ENCODE measurements around the gene NFKBIZ. TPM values are rescaled to one million over a fixed set of nuclear protein-coding genes. Genes with fewer than 3 reads are reported as not detected.
"Not testable (repeated sequence)": the region's sequence is repeated elsewhere in the genome, so short reads cannot be mapped to it uniquely, and the experiment has no call there.

NFKBIZ gene
- total RNA-seq, 3 donors from 2014 or later: 52.2 to 694 (median 243) TPM

DNA sequence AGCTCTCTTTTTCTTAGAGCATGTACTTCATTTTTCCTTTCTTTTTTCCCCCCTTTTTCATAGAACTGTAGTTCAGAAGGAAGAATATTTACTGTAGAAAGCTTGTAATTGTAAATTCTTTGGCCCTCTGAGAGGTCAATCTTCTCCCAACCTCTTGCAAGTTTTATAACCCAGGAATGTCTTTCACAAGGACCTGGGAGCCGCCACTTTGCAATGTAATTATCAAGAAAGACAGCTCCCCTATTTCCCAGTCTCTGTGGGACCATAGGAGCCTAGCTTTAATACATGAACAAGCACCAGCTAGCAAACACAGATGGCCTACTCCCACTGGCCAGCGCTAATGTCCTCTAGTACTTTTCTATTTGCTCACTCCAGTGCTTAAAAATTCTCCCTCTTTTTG is 51.4 kb downstream of the NFKBIZ start:
- intact Hi-C loops (cut with DNase I; ENCODE audit: low total_unique reads): no loop called here
- no peak overlapping the region for H3K4me3 ChIP-seq
- no peaks in the 10 kb centered on the region for H3K4me1 ChIP-seq
- no peak for DNase-seq (ENCODE audit: low spot score in 2 of 2)
- no peaks in the 10 kb centered on the region for H3K36me3 ChIP-seq
- H3K27me3 ChIP-seq: no peaks in the 10 kb centered on the region
- no peak overlapping the region for H3K27ac ChIP-seq
- TF ChIP-seq, protein P1, sequence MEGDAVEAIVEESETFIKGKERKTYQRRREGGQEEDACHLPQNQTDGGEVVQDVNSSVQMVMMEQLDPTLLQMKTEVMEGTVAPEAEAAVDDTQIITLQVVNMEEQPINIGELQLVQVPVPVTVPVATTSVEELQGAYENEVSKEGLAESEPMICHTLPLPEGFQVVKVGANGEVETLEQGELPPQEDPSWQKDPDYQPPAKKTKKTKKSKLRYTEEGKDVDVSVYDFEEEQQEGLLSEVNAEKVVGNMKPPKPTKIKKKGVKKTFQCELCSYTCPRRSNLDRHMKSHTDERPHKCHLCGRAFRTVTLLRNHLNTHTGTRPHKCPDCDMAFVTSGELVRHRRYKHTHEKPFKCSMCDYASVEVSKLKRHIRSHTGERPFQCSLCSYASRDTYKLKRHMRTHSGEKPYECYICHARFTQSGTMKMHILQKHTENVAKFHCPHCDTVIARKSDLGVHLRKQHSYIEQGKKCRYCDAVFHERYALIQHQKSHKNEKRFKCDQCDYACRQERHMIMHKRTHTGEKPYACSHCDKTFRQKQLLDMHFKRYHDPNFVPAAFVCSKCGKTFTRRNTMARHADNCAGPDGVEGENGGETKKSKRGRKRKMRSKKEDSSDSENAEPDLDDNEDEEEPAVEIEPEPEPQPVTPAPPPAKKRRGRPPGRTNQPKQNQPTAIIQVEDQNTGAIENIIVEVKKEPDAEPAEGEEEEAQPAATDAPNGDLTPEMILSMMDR (IDR thresholded peaks at IDR 0.05): no peak
- TF ChIP-seq POLR2A (IDR thresholded peaks at IDR 0.05): no peak
- no peak for TF ChIP-seq POLR2AphosphoS5 (IDR thresholded peaks at IDR 0.05)
- no peaks in the 10 kb centered on the region for H3K9me3 ChIP-seq

DNA sequence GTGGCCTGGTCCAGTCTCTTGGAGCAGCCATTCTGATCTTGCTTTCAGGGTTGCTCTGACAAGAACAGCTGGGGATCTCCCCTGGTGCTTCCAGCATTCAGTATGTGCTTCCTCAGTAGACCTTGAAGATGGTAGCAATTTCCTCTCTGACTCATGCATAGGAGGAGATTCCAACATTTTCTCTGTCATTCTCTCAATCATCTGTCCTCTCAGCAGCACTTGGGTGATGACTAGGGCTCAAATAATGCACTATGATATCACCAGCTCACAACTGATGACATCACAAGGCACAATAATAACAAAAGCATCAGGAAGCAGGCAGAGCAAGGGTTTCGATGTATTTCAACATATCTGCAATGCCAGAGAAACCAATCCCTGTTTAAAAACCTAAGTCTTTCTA is 52.7 kb downstream of the NFKBIZ start:
- H3K36me3 ChIP-seq: no peaks in the 10 kb centered on the region
- H3K4me3 ChIP-seq: no peak overlapping the region
- no peaks in the 10 kb centered on the region for H3K4me1 ChIP-seq
- H3K27me3 ChIP-seq: no peaks in the 10 kb centered on the region
- no peak overlapping the region for H3K27ac ChIP-seq
- H3K9me3 ChIP-seq: no peaks in the 10 kb centered on the region
- no peak for DNase-seq (ENCODE audit: low spot score in 2 of 2)
- TF ChIP-seq POLR2AphosphoS5 (IDR thresholded peaks at IDR 0.05) (no peak), POLR2A (IDR thresholded peaks at IDR 0.05) (no peak)
- TF ChIP-seq, protein P1 (IDR thresholded peaks at IDR 0.05): no peak
- intact Hi-C loops (cut with DNase I; ENCODE audit: low total_unique reads): no loop called here

- Histone ChIP-seq H3K36me3 (no peaks in the 10 kb centered on the region), H3K9me3 (no peaks in the 10 kb centered on the region), H3K4me3 (no peak overlapping the region), H3K4me1 (no peaks in the 10 kb centered on the region), H3K27ac (no peak overlapping the region), H3K27me3 (no peaks in the 10 kb centered on the region)
- TF ChIP-seq POLR2A (IDR thresholded peaks at IDR 0.05) (no peak), POLR2AphosphoS5 (IDR thresholded peaks at IDR 0.05) (no peak)
- TF ChIP-seq, protein P1 (IDR thresholded peaks at IDR 0.05): no peak
- no peak for DNase-seq (ENCODE audit: low spot score in 2 of 2)
- intact Hi-C loops (cut with DNase I; ENCODE audit: low total_unique reads): no loop called here
Observed at GRCh38 chr3:101903451-101903871, 54.1 kb downstream of the NFKBIZ start.

- H3K27ac ChIP-seq; DNase-seq (ENCODE audit: low spot score in 2 of 2); H3K4me3 ChIP-seq; intact Hi-C loops (cut with DNase I; ENCODE audit: low total_unique reads); H3K4me1 ChIP-seq; H3K27me3 ChIP-seq; H3K36me3 ChIP-seq; H3K9me3 ChIP-seq: not testable (repeated sequence)
Observed at GRCh38 chr3:101905573-101905972, 56.3 kb downstream of the NFKBIZ start.

Other genes with a start within 250 kb of the NFKBIZ start
- gene ZBTB11, start 172.4 kb upstream of the NFKBIZ start, total RNA-seq: 10 to 100 TPM; 23.4 to 38.2 (median 25.9) TPM
- gene RPL24, start 162.8 kb upstream of the NFKBIZ start, total RNA-seq: 1,000 to 10,000 TPM; 1,294 to 2,381 (median 2,029) TPM
- 10 to 100 TPM in 2 of 3 donors, 1 to 10 TPM in 1; 7.4 to 13.2 (median 12.1) TPM for gene CEP97, start 124.9 kb upstream of the NFKBIZ start, total RNA-seq
- 10 to 100 TPM in 2 of 3 donors, 1 to 10 TPM in 1; 7.7 to 21.6 (median 17.0) TPM for gene NXPE3, start 70.3 kb upstream of the NFKBIZ start, total RNA-seq